Measurements from ENCODE around the gene NR2C2.

DNA sequence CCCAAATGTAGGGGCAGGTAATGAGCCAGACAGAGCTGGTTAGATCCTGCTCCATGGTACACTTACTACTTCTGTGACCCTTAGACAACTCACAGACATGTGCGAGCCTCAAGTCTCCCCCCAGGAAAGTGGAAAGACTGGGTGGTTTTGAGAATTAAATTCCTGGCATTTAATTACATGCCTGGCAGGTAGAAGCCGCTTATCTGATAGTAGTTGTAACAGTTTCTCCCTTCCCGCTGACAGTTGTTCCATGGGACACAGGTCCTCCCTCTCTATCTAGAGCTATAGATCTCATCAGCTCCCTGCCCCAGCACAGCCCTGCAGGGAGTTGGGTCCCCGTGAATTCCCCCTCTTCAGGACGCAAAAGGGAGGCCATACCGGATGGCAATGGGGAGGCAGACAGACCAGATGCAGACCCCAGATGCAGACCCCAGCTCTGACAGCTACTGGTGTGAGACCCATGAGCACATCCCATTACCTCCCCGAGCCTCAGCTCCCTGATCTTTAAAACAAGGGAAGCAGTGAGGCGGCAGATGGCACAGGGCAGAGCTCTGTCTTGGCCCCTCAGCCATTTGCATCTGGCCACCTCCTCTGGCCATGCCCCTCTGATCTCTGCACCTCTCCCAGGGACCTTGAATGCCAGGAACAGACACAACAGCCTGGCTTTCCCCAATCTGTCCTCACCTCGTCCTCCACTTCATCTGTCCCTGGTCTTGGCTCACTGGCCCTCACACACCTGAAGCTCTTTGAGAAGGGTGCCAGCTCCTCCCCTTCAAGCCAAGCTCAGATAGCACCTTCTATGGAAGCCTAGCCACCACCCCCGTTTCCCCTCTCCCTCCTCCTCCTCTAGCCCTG lies 34.1 kb upstream of the NR2C2 start:
- TF ChIP-seq, protein P1, sequence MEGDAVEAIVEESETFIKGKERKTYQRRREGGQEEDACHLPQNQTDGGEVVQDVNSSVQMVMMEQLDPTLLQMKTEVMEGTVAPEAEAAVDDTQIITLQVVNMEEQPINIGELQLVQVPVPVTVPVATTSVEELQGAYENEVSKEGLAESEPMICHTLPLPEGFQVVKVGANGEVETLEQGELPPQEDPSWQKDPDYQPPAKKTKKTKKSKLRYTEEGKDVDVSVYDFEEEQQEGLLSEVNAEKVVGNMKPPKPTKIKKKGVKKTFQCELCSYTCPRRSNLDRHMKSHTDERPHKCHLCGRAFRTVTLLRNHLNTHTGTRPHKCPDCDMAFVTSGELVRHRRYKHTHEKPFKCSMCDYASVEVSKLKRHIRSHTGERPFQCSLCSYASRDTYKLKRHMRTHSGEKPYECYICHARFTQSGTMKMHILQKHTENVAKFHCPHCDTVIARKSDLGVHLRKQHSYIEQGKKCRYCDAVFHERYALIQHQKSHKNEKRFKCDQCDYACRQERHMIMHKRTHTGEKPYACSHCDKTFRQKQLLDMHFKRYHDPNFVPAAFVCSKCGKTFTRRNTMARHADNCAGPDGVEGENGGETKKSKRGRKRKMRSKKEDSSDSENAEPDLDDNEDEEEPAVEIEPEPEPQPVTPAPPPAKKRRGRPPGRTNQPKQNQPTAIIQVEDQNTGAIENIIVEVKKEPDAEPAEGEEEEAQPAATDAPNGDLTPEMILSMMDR (IDR thresholded peaks at IDR 0.05): no peak
- TF ChIP-seq POLR2A (IDR thresholded peaks at IDR 0.05): no peak
